M059J (cell line): Measurements from ENCODE around the gene MIPOL1. TPM values are rescaled to one million over a fixed set of nuclear protein-coding genes. Genes with fewer than 3 reads are reported as not detected.
"Not testable (repeated sequence)": the region's sequence is repeated elsewhere in the genome, so short reads cannot be mapped to it uniquely, and the experiment has no call there.

Experiments used
- DNase-seq: peaks from one replicate; pipeline ENCODE4 v3.0.0-alpha.2; 2012; ENCODE audit warnings: low read depth
- total RNA-seq: library from RNA; depleted of rRNA; stranded (reverse); fragments of >200 nt; shearing (Covaris generic); gene quantifications from 2 replicates; pipeline ENCODE4 v1.2.3, GENCODE V29; 2014; rRNA removed

MIPOL1 gene
- 0.12 TPM in 1 of 2 replicates, not detected in the other for total RNA-seq

GRCh38 chr14:37197421-37198272 lies at the start of gene MIPOL1:
TSS of gene MIPOL1 (plus strand) at chr14:37197937. CDS start at chr14:37247889, 49,952 bp downstream.
- no peak for DNase-seq

GRCh38 chr14:37150414-37150813 lies 47.3 kb upstream of the MIPOL1 start:
- DNase-seq = peak; percentile 17

GRCh38 chr14:37153005-37153404 lies 44.7 kb upstream of the MIPOL1 start:
- no peak for DNase-seq

GRCh38 chr14:37153483-37153882 lies 44.3 kb upstream of the MIPOL1 start:
- DNase-seq = no peak

- no peak for DNase-seq
These were observed 39.8 kb upstream of the MIPOL1 start for GRCh38 chr14:37157987-37158386.

GRCh38 chr14:37162307-37162706 lies 35.4 kb upstream of the MIPOL1 start:
- DNase-seq = not testable (repeated sequence)

- no peak for DNase-seq
These were observed 31.9 kb upstream of the MIPOL1 start for GRCh38 chr14:37165794-37166193.

GRCh38 chr14:37167151-37168047 lies 30.3 kb upstream of the MIPOL1 start:
- DNase-seq = no peak

GRCh38 chr14:37168721-37169120 lies 29.0 kb upstream of the MIPOL1 start:
- no peak for DNase-seq

- DNase-seq = no peak
These were observed 27.5 kb upstream of the MIPOL1 start for GRCh38 chr14:37170237-37170636.

GRCh38 chr14:37170993-37171392 lies 26.7 kb upstream of the MIPOL1 start:
- no peak for DNase-seq

GRCh38 chr14:37171678-37172023 lies 26.1 kb upstream of the MIPOL1 start:
- DNase-seq = no peak

- no peak for DNase-seq
These were observed 25.5 kb upstream of the MIPOL1 start, which contains the start of gene SLC25A21 for GRCh38 chr14:37172024-37172869. TSS of gene SLC25A21 (minus strand) at chr14:37172606.

GRCh38 chr14:37172936-37173614 lies 24.7 kb upstream of the MIPOL1 start:
- no peak for DNase-seq

- DNase-seq = no peak
These were observed 17.7 kb upstream of the MIPOL1 start for GRCh38 chr14:37179896-37180502.

GRCh38 chr14:37180886-37181285 lies 16.9 kb upstream of the MIPOL1 start:
- DNase-seq = not testable (repeated sequence)

GRCh38 chr14:37181441-37181840 lies 16.3 kb upstream of the MIPOL1 start:
- DNase-seq = no peak

GRCh38 chr14:37184520-37184919 lies 13.2 kb upstream of the MIPOL1 start:
- DNase-seq = not testable (repeated sequence)

GRCh38 chr14:37185670-37186069 lies 12.1 kb upstream of the MIPOL1 start:
- no peak for DNase-seq

- no peak for DNase-seq
These were observed 10.9 kb upstream of the MIPOL1 start for GRCh38 chr14:37186865-37187264.

GRCh38 chr14:37187294-37187693 lies 10.4 kb upstream of the MIPOL1 start:
- no peak for DNase-seq
